GM12878 (cell line): ENCODE measurements around the gene FER1L5. TPM values are rescaled to one million over a fixed set of nuclear protein-coding genes. Genes with fewer than 3 reads are reported as not detected.

Experiments used
- ATAC-seq: fragments of 200-7000 bp; cut with Tn5 transposase; 3 replicates; pipeline ENCODE4 v1.9.1; 2020; ENCODE audit warnings: mild to moderate bottlenecking, moderate library complexity
- BruUV-seq: library from RNA; stranded (reverse); fragments of 400-500 nt; replicated peaks from 2 replicates; lab custom pipeline; 2021; lab: Mats Ljungman, UMichigan
- CTCF ChIA-PET: fragments of 300-600 bp; sonication (Branson Sonifier 250); formaldehyde crosslinking; extraction: SDS; loops from one replicate; lab custom pipeline; 2021; ENCODE audit warnings: inconsistent platforms; lab: Yijun Ruan, JAX
- POLR2A ChIA-PET: fragments of 350-600 bp; formaldehyde crosslinking; extraction: SDS; loops from one replicate; lab custom pipeline; 2021; ENCODE audit warnings: inconsistent platforms; lab: Charles Lee
- RAD21 ChIA-PET: fragments of 300-600 bp; sonication (Branson Sonifier 250); formaldehyde crosslinking; loops from one replicate; lab custom pipeline; 2023; ENCODE audit warnings: antibody characterized with exemption; ENCODE audit not compliant: unreplicated experiment; lab: Charles Lee
- SMC1A ChIA-PET: fragments of 300-600 bp; sonication (Branson Sonifier 250); formaldehyde crosslinking; loops from one replicate; lab custom pipeline; 2023; ENCODE audit not compliant: unreplicated experiment, uncharacterized antibody; lab: Charles Lee
- DNase-seq: peaks from one replicate; pipeline ENCODE4 v3.0.0-alpha.2; 2011; ENCODE audit warnings: low read depth, low spot score
- FAIRE-seq: peaks from 3 replicates; lab custom pipeline; 2011; peaks lifted over from hg19 to GRCh38; lab: Jason Lieb, UNC
- H2AFZ ChIP-seq: 2 replicates; pipeline ENCODE4 v1.6.0; 2011; ENCODE audit warnings: low read depth, low read length, control low read depth; ENCODE audit not compliant: control insufficient read depth
- H3K27ac ChIP-seq: 2 replicates; pipeline ENCODE4 v1.5.1; 2011; ENCODE audit warnings: control low read depth; ENCODE audit not compliant: control insufficient read depth, insufficient read depth
- H3K27me3 ChIP-seq, 2 experiments: replicated peaks in 1 of 2; 2 replicates each; pipeline versions ENCODE4 v1.6.0 to v1.6.1; 2011; ENCODE audit warnings: low read length in 1 of 2; ENCODE audit not compliant: control insufficient read depth in 2 of 2, insufficient read depth in 2 of 2
- H3K36me3 ChIP-seq, 2 experiments: 2 replicates each; pipeline ENCODE4 v1.5.1; 2011; ENCODE audit warnings: low read length in 1 of 2; ENCODE audit not compliant: control insufficient read depth in 2 of 2, insufficient read depth in 2 of 2
- H3K4me1 ChIP-seq: 2 replicates; pipeline ENCODE4 v1.6.1; 2011; ENCODE audit warnings: mild to moderate bottlenecking, low read length, moderate library complexity, mixed read lengths; ENCODE audit not compliant: control insufficient read depth, insufficient read depth
- H3K4me2 ChIP-seq: 2 replicates; pipeline ENCODE4 v1.6.0; 2011; ENCODE audit warnings: control low read depth; ENCODE audit not compliant: control insufficient read depth, insufficient read depth
- H3K4me3 ChIP-seq: fragments of 200-600 bp; sonication (generic); 2 replicates; pipeline ENCODE4 v1.5.1; 2016
- H3K79me2 ChIP-seq: 2 replicates; pipeline ENCODE4 v1.6.0; 2011; ENCODE audit warnings: low read length; ENCODE audit not compliant: control insufficient read depth, insufficient read depth
- H3K9ac ChIP-seq: 2 replicates; pipeline ENCODE4 v1.8.0; 2011; ENCODE audit warnings: low read length, control low read depth, mixed read lengths; ENCODE audit not compliant: control insufficient read depth, insufficient read depth
- H3K9me3 ChIP-seq: replicated peaks from 3 replicates; pipeline ENCODE4 v1.5.1; 2011; ENCODE audit warnings: mild to moderate bottlenecking, low read length; ENCODE audit not compliant: control insufficient read depth, insufficient read depth
- H4K20me1 ChIP-seq: 2 replicates; pipeline ENCODE4 v1.6.0; 2011; ENCODE audit not compliant: control insufficient read depth, insufficient read depth
- ASH2L ChIP-seq: fragments of 300-600, 200-600 bp; sonication (generic); IDR thresholded peaks from 2 replicates; pipeline ENCODE4 v1.6.1; 2017; ENCODE audit warnings: low read depth, mild to moderate bottlenecking, borderline replicate concordance
- BMI1 ChIP-seq: fragments of 450-650 bp; IDR thresholded peaks from 2 replicates; pipeline ENCODE4 v1.6.1; 2016; ENCODE audit warnings: mild to moderate bottlenecking, moderate library complexity, borderline replicate concordance
- CREM ChIP-seq: IDR thresholded peaks from 2 replicates; pipeline ENCODE4 v1.6.1; 2014; ENCODE audit warnings: antibody characterized with exemption, low read depth
- EED ChIP-seq: sonication (generic); IDR thresholded peaks from 2 replicates; pipeline ENCODE4 v1.6.1; 2016; ENCODE audit warnings: antibody characterized with exemption, low read depth
- EP300 ChIP-seq, 2 experiments: fragments of 150-350 bp in 1 of 2; IDR thresholded peaks; 2 replicates each; pipeline ENCODE4 v1.6.1; 2011 to 2012; ENCODE audit warnings: low read depth in 2 of 2, low read length in 2 of 2, borderline replicate concordance in 1 of 2, improper control_type of control experiment in 1 of 2, inconsistent platforms in 1 of 2; ENCODE audit not compliant: control insufficient read depth in 1 of 2
- HDAC2 ChIP-seq: fragments of 200-600 bp; sonication (generic); IDR thresholded peaks from 2 replicates; pipeline ENCODE4 v1.6.1; 2017
- JUND ChIP-seq: IDR thresholded peaks from 2 replicates; pipeline ENCODE4 v1.6.1; 2012; ENCODE audit warnings: low read depth, mild to moderate bottlenecking, low read length, improper control_type of control experiment, moderate library complexity
- NRF1 ChIP-seq: conservative IDR thresholded peaks from 2 replicates; pipeline ENCODE4 v1.6.1; 2011; ENCODE audit warnings: mild to moderate bottlenecking, low read depth, low read length, improper control_type of control experiment
- POLR2AphosphoS5 ChIP-seq: IDR thresholded peaks from 2 replicates; pipeline ENCODE4 v1.6.1; 2011; ENCODE audit warnings: mild to moderate bottlenecking, low read length, inconsistent platforms
- RAD51 ChIP-seq: fragments of 450-650 bp; IDR thresholded peaks from 2 replicates; pipeline ENCODE4 v1.6.1; 2016; ENCODE audit warnings: moderate library complexity, mild to moderate bottlenecking, inconsistent platforms
- SREBF1 ChIP-seq: IDR thresholded peaks from 2 replicates; pipeline ENCODE4 v1.6.1; 2012; ENCODE audit warnings: mild to moderate bottlenecking, low read length
- SUPT20H ChIP-seq: IDR thresholded peaks from 2 replicates; pipeline ENCODE4 v1.6.1; 2011; ENCODE audit warnings: low read depth, mild to moderate bottlenecking, low read length, moderate library complexity, borderline replicate concordance; ENCODE audit not compliant: control insufficient read depth
- ZNF207 ChIP-seq: fragments of 450-650 bp; IDR thresholded peaks from 2 replicates; pipeline ENCODE4 v1.6.1; 2014; ENCODE audit warnings: antibody characterized with exemption, mild to moderate bottlenecking, borderline replicate concordance
- ZNF622 ChIP-seq: fragments of 450-650 bp; IDR thresholded peaks from 2 replicates; pipeline ENCODE4 v1.6.1; 2017; ENCODE audit warnings: mild to moderate bottlenecking, inconsistent platforms
- in situ Hi-C: fragments of 300-500 bp; cut with MboI; formaldehyde crosslinking; loops from 9 replicates; pipeline ENCODE4 v1.14.3; 2018; ENCODE audit warnings: mixed read lengths
- intact Hi-C: fragments of 100-400 bp; cut with micrococcal nuclease; formaldehyde crosslinking; loops from one replicate; pipeline ENCODE4 v1.14.2; 2022; ENCODE audit not compliant: unreplicated experiment
- polyA plus RNA-seq, 11 experiments: library from polyadenylated mRNA; depleted of rRNA in 4 of 11; unstranded in 6 of 11; stranded (reverse) in 5 of 11; fragments of >200 nt; fragmentation: Nextera tagmentation in 4 of 11; fragmentation: Illumina TruSeq in 1 of 11; extraction: Ambion mirVana in 4 of 11; extraction: Trizol in 1 of 11; gene quantifications; 1 replicate in 1 of 11; 2 replicates in 10 of 11; pipeline versions ENCODE4 v1.2.1 to v1.2.3, GENCODE V29; 2011 to 2016; ENCODE audit warnings: inconsistent platforms in 2 of 11, missing spikeins in 2 of 11, low read depth in 1 of 11
- total RNA-seq, 4 experiments: library from RNA; depleted of rRNA in 3 of 4; stranded (reverse); fragments of >200 nt in 3 of 4; fragmentation: Illumina TruSeq in 1 of 4; extraction: Trizol in 1 of 4; gene quantifications; 2 replicates each; pipeline versions ENCODE4 v1.2.1 to v1.2.3, GENCODE V29; 2013 to 2021
- TF ChIP-seq, protein P1 (sequence below): fragments of 450-650 bp; formaldehyde crosslinking; IDR thresholded peaks from 2 replicates; pipeline ENCODE4 v1.4.0; 2022; ENCODE audit warnings: mild to moderate bottlenecking, moderate library complexity
- TF ChIP-seq, protein P2 (sequence below): fragments of 450-650 bp; formaldehyde crosslinking; IDR thresholded peaks from 2 replicates; pipeline ENCODE4 v1.5.0; 2022; ENCODE audit warnings: mild to moderate bottlenecking, missing genetic modification characterization
- TF ChIP-seq, protein P3 (sequence below): IDR thresholded peaks from 2 replicates; pipeline ENCODE4 v1.6.1; 2011; ENCODE audit warnings: low read depth, low read length, improper control_type of control experiment, borderline replicate concordance
- TF ChIP-seq, protein P4 (sequence below): IDR thresholded peaks from 2 replicates; pipeline ENCODE4 v1.6.1; 2011; ENCODE audit warnings: low read depth, mild to moderate bottlenecking, low read length, moderate library complexity, borderline replicate concordance; ENCODE audit errors: extremely low read depth

Gene FER1L5
- total and polyA plus RNA-seq, 10 of the 15 experiments (the other 5 are each of a cell fraction or from before 2014, with no cell fraction given) = not detected

DNA sequence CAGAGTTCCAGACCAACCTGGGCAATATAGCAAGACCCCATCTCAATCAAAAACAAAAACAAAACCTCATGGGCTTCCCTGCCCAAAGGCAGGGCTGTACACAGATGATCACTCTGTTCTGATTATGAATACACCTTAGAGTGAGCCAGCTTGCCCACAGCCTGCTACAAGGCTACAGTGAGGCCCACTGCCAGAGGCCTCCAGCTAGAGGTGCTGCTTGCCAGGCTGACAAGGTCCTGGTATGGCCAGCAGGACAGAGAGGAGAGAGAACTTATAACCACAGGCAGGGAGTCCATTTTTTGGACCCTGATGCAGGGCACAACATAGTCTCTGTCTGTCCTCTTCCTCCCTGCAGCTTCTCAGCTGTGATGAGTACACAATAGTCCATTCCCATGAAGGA, 46.0 kb upstream of the FER1L5 start:
- no peaks in the 10 kb centered on the region for H3K79me2 ChIP-seq
- no peak overlapping the region for H3K27ac ChIP-seq
- no peak overlapping the region for H2AFZ ChIP-seq
- peaks cover 24 to 42% of the 10 kb centered on the region in 2 experiments for H3K36me3 ChIP-seq
- ATAC-seq (no peak), DNase-seq (no peak), FAIRE-seq (no peak)
- POLR2A ChIA-PET = interaction anchor here (0.5 kb wide), 1 partner anchor 18 kb away, joined by 3 read pairs; no protein-coding TSS in a partner anchor
- SMC1A ChIA-PET = no interaction called here
- H3K9ac ChIP-seq = no peak overlapping the region
- CTCF ChIA-PET = no interaction called here
- H3K4me1 ChIP-seq = no peaks in the 10 kb centered on the region
- H3K27me3 ChIP-seq = no peaks in the 10 kb centered on the region
- no peak overlapping the region for H3K4me3 ChIP-seq
- in situ Hi-C loops = no loop called here
- intact Hi-C loops = no loop called here
- RAD21 ChIA-PET = no interaction called here
- no peak overlapping the region for H3K4me2 ChIP-seq
- no TSS peak for BruUV-seq
- no peaks in the 10 kb centered on the region for H4K20me1 ChIP-seq
- no peaks in the 10 kb centered on the region for H3K9me3 ChIP-seq
- TF ChIP-seq RAD51 (no peak), SREBF1 (no peak), BMI1 (no peak), SUPT20H (no peak), EP300 (IDR thresholded peaks at IDR 0.05; ENCODE audit: borderline replicate concordance in 1 of 2, control insufficient read depth in 1 of 2, low read depth in 2 of 2, low read length in 2 of 2) (no peak), ASH2L (no peak), HDAC2 (no peak), EED (no peak), ZNF622 (no peak), POLR2AphosphoS5 (no peak), NRF1 (no peak), CREM (no peak), ZNF207 (no peak), JUND (no peak)
- TF ChIP-seq, protein P1, sequence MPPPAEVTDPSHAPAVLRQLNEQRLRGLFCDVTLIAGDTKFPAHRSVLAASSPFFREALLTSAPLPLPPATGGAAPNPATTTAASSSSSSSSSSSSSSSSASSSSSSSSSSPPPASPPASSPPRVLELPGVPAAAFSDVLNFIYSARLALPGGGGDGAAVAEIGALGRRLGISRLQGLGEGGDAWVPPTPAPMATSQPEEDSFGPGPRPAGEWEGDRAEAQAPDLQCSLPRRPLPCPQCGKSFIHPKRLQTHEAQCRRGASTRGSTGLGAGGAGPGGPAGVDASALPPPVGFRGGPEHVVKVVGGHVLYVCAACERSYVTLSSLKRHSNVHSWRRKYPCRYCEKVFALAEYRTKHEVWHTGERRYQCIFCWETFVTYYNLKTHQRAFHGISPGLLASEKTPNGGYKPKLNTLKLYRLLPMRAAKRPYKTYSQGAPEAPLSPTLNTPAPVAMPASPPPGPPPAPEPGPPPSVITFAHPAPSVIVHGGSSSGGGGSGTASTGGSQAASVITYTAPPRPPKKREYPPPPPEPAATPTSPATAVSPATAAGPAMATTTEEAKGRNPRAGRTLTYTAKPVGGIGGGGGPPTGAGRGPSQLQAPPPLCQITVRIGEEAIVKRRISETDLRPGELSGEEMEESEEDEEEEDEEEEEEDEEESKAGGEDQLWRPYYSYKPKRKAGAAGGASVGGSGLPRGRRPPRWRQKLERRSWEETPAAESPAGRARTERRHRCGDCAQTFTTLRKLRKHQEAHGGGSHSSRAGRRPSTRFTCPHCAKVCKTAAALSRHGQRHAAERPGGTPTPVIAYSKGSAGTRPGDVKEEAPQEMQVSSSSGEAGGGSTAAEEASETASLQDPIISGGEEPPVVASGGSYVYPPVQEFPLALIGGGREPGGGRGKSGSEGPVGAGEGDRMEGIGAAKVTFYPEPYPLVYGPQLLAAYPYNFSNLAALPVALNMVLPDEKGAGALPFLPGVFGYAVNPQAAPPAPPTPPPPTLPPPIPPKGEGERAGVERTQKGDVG (CRISPR knock-in tag) = no peak
- TF ChIP-seq, protein P2, sequence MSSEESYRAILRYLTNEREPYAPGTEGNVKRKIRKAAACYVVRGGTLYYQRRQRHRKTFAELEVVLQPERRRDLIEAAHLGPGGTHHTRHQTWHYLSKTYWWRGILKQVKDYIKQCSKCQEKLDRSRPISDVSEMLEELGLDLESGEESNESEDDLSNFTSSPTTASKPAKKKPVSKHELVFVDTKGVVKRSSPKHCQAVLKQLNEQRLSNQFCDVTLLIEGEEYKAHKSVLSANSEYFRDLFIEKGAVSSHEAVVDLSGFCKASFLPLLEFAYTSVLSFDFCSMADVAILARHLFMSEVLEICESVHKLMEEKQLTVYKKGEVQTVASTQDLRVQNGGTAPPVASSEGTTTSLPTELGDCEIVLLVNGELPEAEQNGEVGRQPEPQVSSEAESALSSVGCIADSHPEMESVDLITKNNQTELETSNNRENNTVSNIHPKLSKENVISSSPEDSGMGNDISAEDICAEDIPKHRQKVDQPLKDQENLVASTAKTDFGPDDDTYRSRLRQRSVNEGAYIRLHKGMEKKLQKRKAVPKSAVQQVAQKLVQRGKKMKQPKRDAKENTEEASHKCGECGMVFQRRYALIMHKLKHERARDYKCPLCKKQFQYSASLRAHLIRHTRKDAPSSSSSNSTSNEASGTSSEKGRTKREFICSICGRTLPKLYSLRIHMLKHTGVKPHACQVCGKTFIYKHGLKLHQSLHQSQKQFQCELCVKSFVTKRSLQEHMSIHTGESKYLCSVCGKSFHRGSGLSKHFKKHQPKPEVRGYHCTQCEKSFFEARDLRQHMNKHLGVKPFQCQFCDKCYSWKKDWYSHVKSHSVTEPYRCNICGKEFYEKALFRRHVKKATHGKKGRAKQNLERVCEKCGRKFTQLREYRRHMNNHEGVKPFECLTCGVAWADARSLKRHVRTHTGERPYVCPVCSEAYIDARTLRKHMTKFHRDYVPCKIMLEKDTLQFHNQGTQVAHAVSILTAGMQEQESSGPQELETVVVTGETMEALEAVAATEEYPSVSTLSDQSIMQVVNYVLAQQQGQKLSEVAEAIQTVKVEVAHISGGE = no peak
- TF ChIP-seq, protein P3, sequence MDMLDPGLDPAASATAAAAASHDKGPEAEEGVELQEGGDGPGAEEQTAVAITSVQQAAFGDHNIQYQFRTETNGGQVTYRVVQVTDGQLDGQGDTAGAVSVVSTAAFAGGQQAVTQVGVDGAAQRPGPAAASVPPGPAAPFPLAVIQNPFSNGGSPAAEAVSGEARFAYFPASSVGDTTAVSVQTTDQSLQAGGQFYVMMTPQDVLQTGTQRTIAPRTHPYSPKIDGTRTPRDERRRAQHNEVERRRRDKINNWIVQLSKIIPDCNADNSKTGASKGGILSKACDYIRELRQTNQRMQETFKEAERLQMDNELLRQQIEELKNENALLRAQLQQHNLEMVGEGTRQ = no peak
- TF ChIP-seq, protein P4, sequence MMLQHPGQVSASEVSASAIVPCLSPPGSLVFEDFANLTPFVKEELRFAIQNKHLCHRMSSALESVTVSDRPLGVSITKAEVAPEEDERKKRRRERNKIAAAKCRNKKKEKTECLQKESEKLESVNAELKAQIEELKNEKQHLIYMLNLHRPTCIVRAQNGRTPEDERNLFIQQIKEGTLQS = no peak
